Mesendoderm (in vitro differentiated cells): ENCODE measurements around the gene RCN2.
A peak's percentile ranks its signal among the peaks of the same experiment; 100 is the strongest.

Experiments
- DNase-seq: peaks from one replicate; pipeline ENCODE4 v3.0.0; 2013
- H2AK5ac ChIP-seq: 2 replicates; pipeline ENCODE4 v1.6.1; 2013; ENCODE audit warnings: low read length, inconsistent platforms
- H2BK120ac ChIP-seq: 2 replicates; pipeline ENCODE4 v1.6.1; 2013; ENCODE audit warnings: low read depth, mild to moderate bottlenecking, low read length, moderate library complexity, mixed read lengths
- H2BK15ac ChIP-seq: replicated peaks from 2 replicates; pipeline ENCODE4 v1.6.1; 2013; ENCODE audit warnings: low read depth, mild to moderate bottlenecking, moderate library complexity
- H2BK5ac ChIP-seq: 2 replicates; pipeline ENCODE4 v1.6.1; 2013; ENCODE audit warnings: low read length, inconsistent platforms
- H3K18ac ChIP-seq: 2 replicates; pipeline ENCODE4 v1.6.1; 2013; ENCODE audit warnings: mild to moderate bottlenecking, low read length, mixed read lengths
- H3K23ac ChIP-seq: one replicate; pipeline ENCODE4 v1.6.1; 2013; ENCODE audit warnings: low read length
- H3K27ac ChIP-seq: 2 replicates; pipeline ENCODE4 v1.5.1; 2013; ENCODE audit warnings: low read depth, mild to moderate bottlenecking, inconsistent platforms, low read length, moderate library complexity
- H3K27me3 ChIP-seq: 2 replicates; pipeline ENCODE4 v1.6.1; 2013; ENCODE audit warnings: low read length, control low read depth, mild to moderate bottlenecking, inconsistent platforms; ENCODE audit not compliant: insufficient read depth, poor library complexity
- H3K36me3 ChIP-seq: 2 replicates; pipeline ENCODE4 v1.6.1; 2013; ENCODE audit warnings: low read length, inconsistent platforms; ENCODE audit not compliant: control insufficient read depth, insufficient read depth
- H3K4ac ChIP-seq: one replicate; pipeline ENCODE4 v1.6.1; 2013; ENCODE audit warnings: low read depth, mild to moderate bottlenecking, low read length, moderate library complexity
- H3K4me1 ChIP-seq: 2 replicates; pipeline ENCODE4 v1.6.1; 2013; ENCODE audit warnings: low read depth, low read length, inconsistent platforms; ENCODE audit not compliant: control insufficient read depth
- H3K4me2 ChIP-seq: 2 replicates; pipeline ENCODE4 v1.6.1; 2013; ENCODE audit warnings: low read length
- H3K4me3 ChIP-seq: 2 replicates; pipeline ENCODE4 v1.5.1; 2013; ENCODE audit warnings: mild to moderate bottlenecking, low read length
- H3K56ac ChIP-seq: one replicate; pipeline ENCODE4 v1.6.1; 2013; ENCODE audit warnings: low read length
- H3K79me1 ChIP-seq: 2 replicates; pipeline ENCODE4 v1.6.1; 2013; ENCODE audit warnings: low read length, inconsistent platforms
- H3K79me2 ChIP-seq: 2 replicates; pipeline ENCODE4 v1.6.1; 2013; ENCODE audit warnings: mild to moderate bottlenecking, low read length; ENCODE audit not compliant: control insufficient read depth, insufficient read depth
- H3K9ac ChIP-seq: 2 replicates; pipeline ENCODE4 v1.6.1; 2013; ENCODE audit warnings: low read length, inconsistent platforms
- H4K5ac ChIP-seq: one replicate; pipeline ENCODE4 v1.6.1; 2013; ENCODE audit warnings: low read length
- H4K8ac ChIP-seq: one replicate; pipeline ENCODE4 v1.6.1; 2013; ENCODE audit warnings: low read depth, mild to moderate bottlenecking, control low read depth, low read length, moderate library complexity
- WGBS: extraction: QIAGEN DNeasy Blood & Tissue Kit; methylation state at CpG from one replicate; pipeline ENCODE4 v1.1.7; 2013; ENCODE audit warnings: low lambda C conversion rate, missing lambda C conversion rate; ENCODE audit not compliant: insufficient coverage; ENCODE audit errors: extremely low coverage; 5-methylcytosine and 5-hydroxymethylcytosine counted together

Gene RCN2

DNA sequence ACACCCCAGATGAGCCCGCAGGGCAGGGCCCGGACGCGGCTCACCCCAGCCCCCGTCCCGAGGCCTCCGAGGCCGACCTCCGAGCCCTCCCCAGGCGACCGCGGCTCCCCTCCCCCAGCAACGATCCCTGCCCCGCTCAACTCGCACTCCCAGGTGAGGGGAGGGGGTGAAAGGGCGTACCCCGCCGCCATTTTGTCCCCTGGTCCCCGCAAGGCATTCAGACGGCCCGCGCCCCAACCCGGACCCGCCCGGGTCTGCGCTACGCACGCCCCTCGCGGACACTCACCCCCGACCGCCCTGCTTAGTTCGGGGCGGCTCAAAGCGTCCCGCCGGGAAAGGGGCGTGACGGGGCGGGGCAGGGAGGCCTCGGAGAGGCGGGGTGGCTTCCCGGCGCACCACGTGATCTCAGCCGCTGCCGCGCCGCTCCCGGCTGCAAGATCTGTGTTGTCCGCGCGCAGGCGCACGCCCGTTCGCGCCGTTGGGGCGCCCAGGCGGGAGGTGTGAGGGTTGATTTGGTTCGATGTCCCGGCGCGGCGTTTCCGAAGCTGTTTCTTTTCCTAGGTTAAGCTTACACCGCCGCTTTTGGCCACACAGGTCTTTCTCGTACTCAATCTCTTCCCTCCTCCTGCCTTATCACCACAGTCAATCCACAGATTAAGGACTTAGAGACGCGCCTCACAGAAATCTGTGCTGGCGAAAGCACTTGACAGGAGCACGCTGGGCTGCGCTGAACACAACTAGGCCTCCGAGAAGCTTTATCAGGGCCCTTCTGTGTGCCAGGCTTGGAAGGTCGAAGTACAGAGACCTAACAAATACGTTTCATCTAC is 26.3 kb upstream of the RCN2 start, which contains the start of gene SCAPER:
TSS of gene SCAPER (minus strand) at position 328 of the 827 bp plus-strand sequence. CDS start 21,523 bp downstream, outside the sequence.
- WGBS = no CpG with 5 or more reads among the region's 78 CpGs
- H3K27ac ChIP-seq = peak within 1 kb of the TSS; percentile 35

DNA sequence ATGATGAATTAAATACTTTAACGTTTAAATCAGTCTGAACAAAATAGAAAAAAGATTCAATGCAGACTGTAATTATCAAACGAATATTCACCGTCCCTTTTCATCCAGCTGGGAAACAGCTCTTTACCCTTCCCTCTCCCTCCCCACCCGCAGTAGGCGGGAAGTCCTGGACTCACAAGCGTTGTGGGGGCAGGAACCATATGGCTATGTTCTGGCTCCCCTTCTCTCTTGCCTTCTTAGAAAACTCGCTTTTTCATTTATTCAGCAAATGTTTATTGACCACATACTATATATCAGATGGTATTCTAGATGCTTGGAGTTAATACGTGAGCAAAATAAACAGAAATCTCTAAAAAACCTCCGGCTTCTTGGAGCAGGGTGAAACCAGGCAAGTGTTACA is 25.7 kb upstream of the RCN2 start:
- no peaks in the 10 kb centered on the region for H3K27me3 ChIP-seq
- H3K4me1 ChIP-seq = peaks cover 3% of the 10 kb centered on the region
- no peaks in the 10 kb centered on the region for H3K79me1 ChIP-seq
- H3K4me3 ChIP-seq = no peak overlapping the region
- no peak overlapping the region for H3K23ac ChIP-seq
- no peak overlapping the region for H2BK120ac ChIP-seq
- H3K79me2 ChIP-seq = no peaks in the 10 kb centered on the region
- no peaks in the 10 kb centered on the region for H3K36me3 ChIP-seq
- H4K5ac ChIP-seq = no peak overlapping the region
- H3K56ac ChIP-seq = no peak overlapping the region
- DNase-seq = no peak
- no peak overlapping the region for H2BK15ac ChIP-seq
- no peak overlapping the region for H4K8ac ChIP-seq
- WGBS = no CpG with 5 or more reads among the region's 9 CpGs
- no peak overlapping the region for H3K4me2 ChIP-seq
- H3K27ac ChIP-seq = no peak overlapping the region
- H3K9ac ChIP-seq = peak overlapping the region; percentile 34
- H2BK5ac ChIP-seq = no peak overlapping the region
- H2AK5ac ChIP-seq = no peak overlapping the region
- H3K4ac ChIP-seq = no peak overlapping the region
- no peak overlapping the region for H3K18ac ChIP-seq

More for the DNA sequence above, 26.3 kb upstream of the RCN2 start, which contains the start of gene SCAPER:
- Histone ChIP-seq H3K79me2 (no peaks in the 10 kb centered on the region), H2BK15ac (no peak within 1 kb of the TSS), H3K79me1 (no peaks in the 10 kb centered on the region), H3K27me3 (no peaks in the 10 kb centered on the region), H3K18ac (peak within 1 kb of the TSS; percentile 44), H4K5ac (no peak within 1 kb of the TSS), H3K56ac (peak within 1 kb of the TSS; percentile 95), H3K4me3 (peak within 1 kb of the TSS; percentile 68), H3K36me3 (no peaks in the 10 kb centered on the region), H3K4me1 (peaks cover 3% of the 10 kb centered on the region), H3K4me2 (peak within 1 kb of the TSS; percentile 91), H3K4ac (peak within 1 kb of the TSS; percentile 56), H4K8ac (no peak within 1 kb of the TSS), H3K23ac (peak within 1 kb of the TSS; percentile 66), H2AK5ac (no peak within 1 kb of the TSS), H2BK120ac (peak within 1 kb of the TSS; percentile 40), H2BK5ac (peak within 1 kb of the TSS; percentile 85), H3K9ac (peak within 1 kb of the TSS; percentile 78)
- peak; percentile 95 for DNase-seq

DNA sequence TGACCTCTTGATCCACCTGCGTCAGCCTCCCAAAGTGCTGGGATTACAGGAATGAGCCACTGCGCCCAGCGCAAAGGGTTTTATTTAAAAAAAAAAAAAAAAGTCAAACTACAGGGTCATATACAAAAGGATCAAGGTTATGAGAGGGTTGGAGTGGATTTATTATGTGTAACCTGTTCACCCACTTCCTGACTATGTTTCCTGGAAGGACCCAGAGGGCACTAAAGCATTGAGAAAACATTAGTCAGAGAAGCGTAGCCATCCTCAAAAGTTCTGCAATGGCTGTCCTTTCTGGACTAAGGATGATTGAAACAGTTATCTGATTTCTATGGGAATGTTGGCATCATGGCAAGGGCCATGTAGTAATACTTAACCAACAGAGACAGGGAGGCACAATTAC is 19.1 kb upstream of the RCN2 start:
- Histone ChIP-seq H3K56ac (no peak overlapping the region), H2BK120ac (no peak overlapping the region), H2BK5ac (no peak overlapping the region), H3K9ac (no peak overlapping the region), H3K4me1 (no peaks in the 10 kb centered on the region), H3K4me3 (no peak overlapping the region), H3K18ac (no peak overlapping the region), H3K23ac (no peak overlapping the region), H3K79me2 (no peaks in the 10 kb centered on the region), H4K5ac (no peak overlapping the region), H3K36me3 (no peaks in the 10 kb centered on the region), H3K27me3 (no peaks in the 10 kb centered on the region), H2BK15ac (no peak overlapping the region), H4K8ac (no peak overlapping the region), H3K4ac (no peak overlapping the region), H3K79me1 (no peaks in the 10 kb centered on the region), H3K4me2 (no peak overlapping the region), H2AK5ac (no peak overlapping the region), H3K27ac (no peak overlapping the region)
- WGBS = no CpG with 5 or more reads among the region's 4 CpGs
- no peak for DNase-seq

DNA sequence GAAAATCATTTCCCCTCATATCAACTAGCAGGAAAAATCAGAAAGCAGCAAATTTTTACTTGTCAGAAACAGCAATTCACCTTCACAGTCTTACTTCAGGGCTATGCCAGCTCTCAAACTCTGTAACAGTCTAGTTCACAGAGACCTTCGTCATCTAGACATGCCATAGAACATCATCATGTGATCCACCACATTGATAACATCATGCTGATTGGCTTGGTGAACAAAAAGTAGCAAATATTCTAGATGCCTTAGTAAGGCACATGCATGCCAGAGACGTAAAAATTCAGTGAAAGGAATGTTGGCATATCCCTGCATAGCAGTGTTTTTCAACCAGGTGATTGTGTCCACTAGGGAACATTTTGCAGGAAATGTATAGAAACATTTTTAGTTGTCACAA is 17.8 kb upstream of the RCN2 start:
- Histone ChIP-seq H3K23ac (no peak overlapping the region), H4K8ac (no peak overlapping the region), H3K79me1 (no peaks in the 10 kb centered on the region), H4K5ac (no peak overlapping the region), H2AK5ac (no peak overlapping the region), H2BK5ac (no peak overlapping the region), H3K18ac (no peak overlapping the region), H3K79me2 (no peaks in the 10 kb centered on the region), H3K27me3 (no peaks in the 10 kb centered on the region), H3K4me2 (no peak overlapping the region), H2BK120ac (no peak overlapping the region), H3K36me3 (no peaks in the 10 kb centered on the region), H3K56ac (no peak overlapping the region), H3K27ac (no peak overlapping the region), H3K4me3 (no peak overlapping the region), H3K4ac (no peak overlapping the region), H3K9ac (no peak overlapping the region), H2BK15ac (no peak overlapping the region), H3K4me1 (no peaks in the 10 kb centered on the region)
- no peak for DNase-seq
- WGBS = no CpG with 5 or more reads among the region's 2 CpGs

DNA sequence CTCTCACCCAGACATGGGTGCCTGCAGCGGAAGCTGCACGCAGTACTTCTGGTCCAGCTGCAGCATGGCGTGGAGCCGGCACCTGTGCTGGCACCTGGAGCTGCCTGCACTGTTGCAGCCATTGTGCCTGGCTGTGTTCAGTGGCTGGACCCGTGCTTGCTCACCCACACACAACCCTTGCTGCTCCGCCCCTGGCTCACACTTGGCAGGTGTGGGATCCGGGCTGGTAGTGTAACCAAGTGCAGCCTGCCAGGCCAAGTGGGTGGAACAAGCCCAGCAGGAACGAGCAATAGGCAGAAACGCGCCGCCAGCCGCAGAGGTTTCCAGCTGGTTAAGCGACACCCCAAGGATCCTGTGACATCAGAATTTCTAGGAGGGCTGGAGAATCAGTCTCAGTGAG is 15.2 kb upstream of the RCN2 start:
- H2BK5ac ChIP-seq = no peak overlapping the region
- H4K5ac ChIP-seq = no peak overlapping the region
- no peak overlapping the region for H3K4me2 ChIP-seq
- no peak overlapping the region for H3K23ac ChIP-seq
- H2BK15ac ChIP-seq = no peak overlapping the region
- H2BK120ac ChIP-seq = no peak overlapping the region
- no peak overlapping the region for H3K4me3 ChIP-seq
- no peaks in the 10 kb centered on the region for H3K79me2 ChIP-seq
- no peaks in the 10 kb centered on the region for H3K27me3 ChIP-seq
- DNase-seq = no peak
- no peak overlapping the region for H4K8ac ChIP-seq
- no peak overlapping the region for H2AK5ac ChIP-seq
- no peak overlapping the region for H3K18ac ChIP-seq
- H3K27ac ChIP-seq = no peak overlapping the region
- no peak overlapping the region for H3K9ac ChIP-seq
- WGBS = no CpG with 5 or more reads among the region's 13 CpGs
- H3K56ac ChIP-seq = no peak overlapping the region
- H3K4me1 ChIP-seq = no peaks in the 10 kb centered on the region
- H3K4ac ChIP-seq = no peak overlapping the region
- no peaks in the 10 kb centered on the region for H3K79me1 ChIP-seq
- H3K36me3 ChIP-seq = no peaks in the 10 kb centered on the region
